GM12892 (cell line): ENCODE results near the gene HSPA14.

Experiments used
- POLR2A ChIP-seq: IDR thresholded peaks from 2 replicates; pipeline ENCODE4 v1.6.1; 2011; ENCODE audit warnings: low read depth, low read length, control low read depth
- POLR2AphosphoS5 ChIP-seq: IDR thresholded peaks from 2 replicates; pipeline ENCODE4 v1.6.1; 2011; ENCODE audit warnings: low read depth, low read length, control low read depth
- TAF1 ChIP-seq: IDR thresholded peaks from 2 replicates; pipeline ENCODE4 v1.6.1; 2011; ENCODE audit warnings: low read depth, mild to moderate bottlenecking, control low read depth, low read length, borderline replicate concordance

- TF ChIP-seq POLR2A (no peak), POLR2AphosphoS5 (no peak), TAF1 (no peak)
Observed at GRCh38 chr10:14798636-14799035, 39.5 kb upstream of the HSPA14 start.
